A673 (cell line): ENCODE data around the gene OTOA.
A peak's percentile ranks its signal among the peaks of the same experiment; 100 is the strongest.

Source experiments
- CTCF ChIP-seq: fragments of 300-800, 200-600 bp; sonication (generic); conservative IDR thresholded peaks from 2 replicates; pipeline ENCODE4 v1.5.1; 2017; ENCODE audit warnings: low read depth, mild to moderate bottlenecking, antibody characterized with exemption, low read length, moderate library complexity, mixed read lengths
- EZH2 ChIP-seq: fragments of 200-600 bp; sonication (generic); IDR thresholded peaks from 2 replicates; pipeline ENCODE4 v1.6.1; 2017; ENCODE audit warnings: borderline replicate concordance, low read depth, mild to moderate bottlenecking, mixed read lengths, antibody characterized with exemption, low read length; ENCODE audit not compliant: poor library complexity, severe bottlenecking

- TF ChIP-seq CTCF (peak; percentile 42), EZH2 (no peak)
Measured at GRCh38 chr16:21614896-21615295, 48.9 kb upstream of the OTOA start.
